ENCODE results near the gene SLC22A8. TPM values are rescaled to one million over a fixed set of nuclear protein-coding genes. Genes with fewer than 3 reads are reported as not detected.
"Not testable (repeated sequence)": the region's sequence is repeated elsewhere in the genome, so short reads cannot be mapped to it uniquely, and the experiment has no call there.

The SLC22A8 gene, protein sequence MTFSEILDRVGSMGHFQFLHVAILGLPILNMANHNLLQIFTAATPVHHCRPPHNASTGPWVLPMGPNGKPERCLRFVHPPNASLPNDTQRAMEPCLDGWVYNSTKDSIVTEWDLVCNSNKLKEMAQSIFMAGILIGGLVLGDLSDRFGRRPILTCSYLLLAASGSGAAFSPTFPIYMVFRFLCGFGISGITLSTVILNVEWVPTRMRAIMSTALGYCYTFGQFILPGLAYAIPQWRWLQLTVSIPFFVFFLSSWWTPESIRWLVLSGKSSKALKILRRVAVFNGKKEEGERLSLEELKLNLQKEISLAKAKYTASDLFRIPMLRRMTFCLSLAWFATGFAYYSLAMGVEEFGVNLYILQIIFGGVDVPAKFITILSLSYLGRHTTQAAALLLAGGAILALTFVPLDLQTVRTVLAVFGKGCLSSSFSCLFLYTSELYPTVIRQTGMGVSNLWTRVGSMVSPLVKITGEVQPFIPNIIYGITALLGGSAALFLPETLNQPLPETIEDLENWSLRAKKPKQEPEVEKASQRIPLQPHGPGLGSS
- not detected for total RNA-seq
- long read RNA-seq = 0 reads

DNA sequence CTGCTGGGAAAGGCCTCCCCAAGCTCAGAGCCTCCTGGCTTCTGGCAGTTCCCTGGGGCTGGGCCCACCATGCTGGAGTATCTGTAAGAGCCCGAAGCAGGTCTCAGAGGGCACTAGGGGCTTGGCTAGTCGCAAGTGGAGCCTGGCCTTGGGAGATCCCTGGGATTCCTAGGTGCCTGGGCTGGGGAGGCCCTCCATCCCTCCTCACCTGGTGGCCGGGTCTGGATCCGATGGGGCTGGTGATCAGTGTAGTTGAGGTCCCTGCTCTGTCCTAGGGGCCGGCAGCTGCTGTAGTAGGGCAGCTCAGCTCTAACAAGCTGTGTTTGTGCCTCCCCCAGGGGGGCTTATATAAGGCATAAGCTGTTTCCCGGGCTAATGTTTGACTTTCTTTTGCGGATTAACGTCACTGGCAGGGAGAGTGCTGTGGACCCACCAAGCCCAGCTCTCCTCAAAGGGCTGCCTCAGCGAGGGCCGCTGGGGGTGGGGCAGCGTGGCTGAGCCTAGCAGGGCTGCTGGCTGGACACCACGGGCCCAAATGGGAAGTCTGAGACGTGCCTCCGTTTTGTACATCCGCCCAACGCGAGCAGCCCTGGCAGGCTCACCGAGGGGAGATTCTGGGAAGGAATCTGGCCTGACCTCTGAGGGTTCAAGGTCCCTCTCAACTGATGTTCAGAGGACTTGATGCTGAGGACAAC, at the start of gene SLC22A8:
SLC22A8 (minus strand) TSS at position 321 of the 695 bp plus-strand sequence. CDS start 883 bp downstream, outside the sequence.
- no peak for ATAC-seq
- intact Hi-C loops (cut with micrococcal nuclease) = no loop called here

GRCh38 chr11:63046203-63046602, 30.6 kb upstream of the SLC22A8 start:
- intact Hi-C loops (cut with micrococcal nuclease); ATAC-seq; DNase-seq: not testable (repeated sequence)

More for the DNA sequence above, at the start of gene SLC22A8:
- no peak for DNase-seq

DNA sequence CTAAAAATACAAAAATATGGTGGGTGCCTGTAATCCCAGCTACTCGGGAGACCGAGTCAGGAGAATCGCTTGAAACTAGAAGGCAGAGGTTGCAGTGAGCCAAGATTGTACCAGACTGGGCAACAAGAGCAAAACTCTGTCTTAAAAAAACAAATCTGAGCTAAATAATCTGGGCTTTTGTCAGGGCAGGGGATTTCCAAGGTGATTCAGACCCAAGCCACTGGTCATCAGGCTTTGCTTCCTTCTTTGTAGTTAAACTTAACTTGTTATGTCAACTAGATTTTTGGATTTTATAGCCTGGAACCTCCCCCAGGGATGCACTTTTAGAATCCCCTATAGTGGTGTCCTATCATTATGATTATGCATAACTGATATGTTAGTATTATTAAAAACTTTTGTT, 27.0 kb upstream of the SLC22A8 start:
- intact Hi-C loops (cut with micrococcal nuclease) = no loop called here
- no peak for ATAC-seq
- DNase-seq = no peak

GRCh38 chr11:63032457-63032856, 16.8 kb upstream of the SLC22A8 start:
- intact Hi-C loops (cut with micrococcal nuclease) = no loop called here
- DNase-seq = no peak
- ATAC-seq = no peak

DNA sequence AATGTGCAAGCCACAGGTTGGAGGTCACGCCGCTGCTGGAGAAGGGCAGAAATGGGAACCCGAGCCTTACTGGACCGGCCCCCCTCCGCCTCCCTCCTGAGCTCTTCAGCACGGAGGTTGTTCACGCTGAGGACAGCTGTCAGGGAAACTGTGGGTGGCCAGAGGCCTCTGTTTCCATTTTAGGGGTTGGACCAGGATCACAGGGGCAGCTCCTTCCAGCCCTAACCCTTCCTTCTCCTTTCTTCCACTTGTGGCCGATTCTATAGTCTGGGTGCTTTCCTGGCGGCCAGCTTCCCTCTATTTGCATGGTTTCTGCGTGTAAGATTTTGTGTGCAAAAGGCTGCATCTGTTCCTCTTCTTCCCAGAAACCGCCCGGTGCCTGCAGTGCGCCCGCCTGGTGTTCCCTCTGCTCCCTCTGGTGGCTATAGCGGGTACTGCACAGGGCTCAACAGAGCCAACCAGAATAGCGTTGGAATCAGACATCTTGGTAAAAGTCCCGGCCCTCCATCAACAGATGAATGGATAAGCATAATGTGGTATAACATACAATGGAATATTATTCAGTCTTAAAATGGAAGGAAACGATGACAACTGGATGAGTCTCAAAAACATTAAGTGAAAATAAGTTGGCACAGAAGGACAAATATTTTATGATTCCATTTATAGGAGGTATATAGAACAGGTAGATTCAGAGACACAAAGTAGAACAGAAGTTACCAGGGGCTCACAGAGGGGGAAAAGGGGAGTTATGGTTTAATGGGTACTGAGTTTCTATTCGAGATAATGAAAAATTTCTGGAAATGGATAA, 8.4 kb upstream of the SLC22A8 start:
- peak; percentile 91 for DNase-seq
- intact Hi-C loops (cut with micrococcal nuclease) = loop anchor here (1.0 kb wide), 1 partner anchor 118 kb away; no protein-coding TSS in a partner anchor
- ATAC-seq = peak; percentile 94

DNA sequence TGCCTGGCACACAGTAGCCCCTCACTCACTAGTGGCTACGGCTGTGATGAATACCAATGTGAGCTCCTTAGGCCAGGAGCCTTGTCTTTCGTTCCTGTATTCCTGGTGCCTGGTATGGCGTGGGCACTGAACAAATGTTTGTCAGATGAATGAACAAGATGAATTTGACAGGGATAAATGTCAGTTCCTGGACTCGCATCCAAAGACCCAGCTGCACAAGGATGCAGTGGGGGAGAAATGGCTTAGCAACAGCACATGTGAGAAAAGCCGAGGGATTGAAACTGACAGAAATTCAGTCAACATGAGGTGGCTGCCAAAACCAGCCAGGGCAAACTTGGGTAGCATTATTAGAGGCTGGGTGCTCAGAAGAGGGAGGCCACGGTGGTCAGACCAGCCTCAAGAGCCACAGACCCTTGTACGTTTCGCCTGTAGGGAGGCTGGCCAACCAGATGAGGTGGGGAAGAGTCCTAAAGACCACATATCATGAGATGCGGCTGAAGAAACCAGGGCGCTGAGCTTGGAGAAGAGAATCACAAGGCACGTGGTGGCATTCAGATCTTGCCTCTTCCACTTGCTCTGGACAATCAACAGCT, 7.7 kb upstream of the SLC22A8 start:
- DNase-seq = no peak
- no peak for ATAC-seq
- intact Hi-C loops (cut with micrococcal nuclease) = no loop called here

GRCh38 chr11:63022441-63022840, 6.8 kb upstream of the SLC22A8 start:
- DNase-seq (no peak), ATAC-seq (no peak)
- intact Hi-C loops (cut with micrococcal nuclease) = no loop called here

DNA sequence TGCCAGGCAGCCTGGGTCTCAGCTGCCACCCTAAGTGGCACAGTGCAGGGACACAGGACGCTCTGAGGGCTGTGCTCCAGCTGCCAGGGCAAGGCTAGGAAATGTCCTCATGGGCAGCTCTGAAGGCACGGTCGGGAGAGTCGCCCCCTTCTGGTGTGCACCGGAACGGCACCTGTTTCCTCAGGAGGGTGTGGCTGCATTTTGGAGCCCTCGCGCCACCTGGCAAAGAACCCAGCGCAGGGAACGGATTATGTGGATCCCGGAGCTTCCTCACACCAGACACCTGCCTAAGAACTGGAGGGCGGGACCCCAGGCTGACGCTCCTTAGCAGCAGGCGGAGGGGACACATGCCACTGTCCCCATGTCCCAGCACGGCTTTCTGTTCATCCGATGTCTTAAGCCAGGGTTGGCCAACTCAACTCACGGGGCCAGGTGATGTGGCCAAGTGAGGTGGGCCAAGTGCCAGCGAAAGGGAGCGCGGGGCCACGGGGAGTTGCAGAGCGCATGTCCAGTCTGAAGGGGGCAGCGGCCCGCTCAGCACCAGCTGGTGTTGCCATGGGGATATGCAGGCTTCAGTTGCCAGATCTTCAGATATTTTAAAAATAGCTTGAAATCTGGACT, 5.1 kb upstream of the SLC22A8 start:
- DNase-seq (no peak), ATAC-seq (no peak)
- intact Hi-C loops (cut with micrococcal nuclease) = no loop called here

DNA sequence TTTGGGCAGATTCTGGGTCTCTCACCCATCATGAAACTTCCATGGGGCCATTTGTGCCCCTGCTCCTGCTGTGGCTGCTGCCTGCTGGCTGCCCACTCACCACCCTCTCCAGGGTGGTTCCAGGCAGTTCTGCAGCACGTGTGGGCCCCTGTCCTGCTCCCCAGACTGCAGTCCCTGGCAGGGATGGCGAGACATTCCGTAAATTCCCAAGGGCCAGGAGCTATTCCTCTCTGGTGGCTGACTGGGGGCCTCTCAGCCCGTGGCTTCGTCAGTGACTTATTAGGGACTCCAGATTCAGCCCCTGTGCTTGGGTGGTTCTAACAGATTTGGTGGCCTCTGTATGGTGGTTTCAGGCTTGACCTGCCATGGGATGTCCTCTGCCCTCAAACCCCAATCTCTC, 3.9 kb upstream of the SLC22A8 start:
- intact Hi-C loops (cut with micrococcal nuclease) = no loop called here
- ATAC-seq (no peak), DNase-seq (no peak)

DNA sequence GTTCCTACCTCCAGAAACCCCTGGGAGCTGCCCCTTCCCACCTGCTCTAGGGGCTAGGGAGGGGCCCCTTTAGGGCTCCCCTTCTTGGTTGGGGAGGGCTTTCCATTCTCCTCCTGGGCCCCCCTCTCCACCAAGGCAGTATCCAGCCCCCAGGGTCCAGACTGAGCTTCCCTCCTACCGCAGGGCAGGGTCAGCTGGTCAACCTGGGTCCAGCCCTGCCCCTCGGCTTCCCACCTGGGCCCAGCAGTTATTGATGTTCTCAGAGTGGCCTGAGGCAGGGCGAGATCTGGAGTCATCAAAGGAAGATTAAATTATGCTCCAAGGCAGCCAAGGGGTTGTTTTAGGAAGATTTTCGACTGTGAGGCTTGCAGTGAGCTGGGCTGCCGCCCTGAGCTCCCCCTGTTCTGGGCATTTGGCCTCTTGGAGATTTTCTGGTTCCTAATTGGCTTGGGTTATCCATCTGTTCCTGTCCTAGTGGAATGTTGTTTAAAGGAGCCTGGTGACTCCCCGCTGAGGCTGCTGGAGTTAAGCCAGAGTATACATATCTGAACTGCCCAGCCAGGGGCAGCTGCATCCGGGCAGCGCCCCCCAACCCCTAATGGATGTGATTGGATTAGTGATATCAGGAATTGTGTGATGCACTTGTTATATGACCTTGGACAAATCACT, 1.8 kb upstream of the SLC22A8 start:
- no peak for ATAC-seq

GRCh38 chr11:63014408-63015055, 1.1 kb downstream of the SLC22A8 start:
- DNase-seq = no peak
- ATAC-seq = no peak
- intact Hi-C loops (cut with micrococcal nuclease) = no loop called here

More for the DNA sequence above, 1.8 kb upstream of the SLC22A8 start:
- intact Hi-C loops (cut with micrococcal nuclease) = no loop called here
- DNase-seq = no peak

- ATAC-seq = no peak
- intact Hi-C loops (cut with micrococcal nuclease) = no loop called here
- no peak for DNase-seq
Measured at GRCh38 chr11:63012839-63013238, 2.8 kb downstream of the SLC22A8 start.

GRCh38 chr11:63012430-63012829, 3.2 kb downstream of the SLC22A8 start:
- intact Hi-C loops (cut with micrococcal nuclease) = no loop called here
- DNase-seq = no peak
- ATAC-seq = no peak

DNA sequence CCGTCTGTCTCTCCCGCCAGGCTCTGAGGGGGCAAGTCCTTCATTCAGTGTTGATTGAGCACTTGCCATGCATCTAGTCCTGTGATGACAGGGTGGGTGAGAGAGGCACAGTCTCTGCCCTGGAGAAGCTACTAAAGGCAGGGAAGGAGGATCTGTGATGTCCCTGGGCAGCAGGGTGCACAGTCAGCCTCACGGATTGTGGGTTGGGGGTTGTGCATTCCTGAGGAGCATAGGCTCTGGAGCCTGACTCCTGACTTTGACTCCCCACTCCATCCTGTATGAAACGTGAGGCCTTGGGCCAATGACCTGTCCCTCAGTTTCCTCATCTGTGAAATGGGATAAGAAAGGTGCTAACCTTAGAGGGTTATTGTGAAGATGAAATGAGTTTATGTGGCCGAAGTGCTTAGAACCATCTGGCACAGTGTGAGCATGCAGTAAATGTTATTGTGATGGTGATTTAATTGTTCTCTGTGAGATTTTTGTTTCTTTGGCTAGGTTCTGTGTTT, 4.7 kb downstream of the SLC22A8 start:
- DNase-seq = no peak
- intact Hi-C loops (cut with micrococcal nuclease) = no loop called here
- no peak for ATAC-seq

DNA sequence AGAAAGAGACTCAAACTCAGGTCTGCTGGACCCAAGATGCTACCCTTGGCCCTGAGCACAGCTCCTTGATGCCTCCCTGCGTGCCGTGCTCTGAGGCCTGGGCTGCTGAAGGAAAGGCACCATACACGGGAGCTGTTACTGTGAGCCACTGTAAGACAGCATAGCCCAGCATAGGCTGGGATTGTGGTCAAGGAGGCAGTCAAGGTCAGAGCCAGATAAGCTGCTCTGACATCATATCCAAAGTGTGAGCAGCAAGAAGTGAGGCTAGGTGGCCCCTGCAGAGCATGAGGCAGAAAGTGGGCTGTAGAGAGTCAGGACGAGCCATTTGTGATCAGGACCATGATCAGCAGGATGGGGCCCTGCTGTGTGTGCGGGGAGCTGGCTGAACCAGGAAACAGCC, 7.7 kb downstream of the SLC22A8 start:
- intact Hi-C loops (cut with micrococcal nuclease) = no loop called here
- ATAC-seq = peak; percentile 75
- no peak for DNase-seq

DNA sequence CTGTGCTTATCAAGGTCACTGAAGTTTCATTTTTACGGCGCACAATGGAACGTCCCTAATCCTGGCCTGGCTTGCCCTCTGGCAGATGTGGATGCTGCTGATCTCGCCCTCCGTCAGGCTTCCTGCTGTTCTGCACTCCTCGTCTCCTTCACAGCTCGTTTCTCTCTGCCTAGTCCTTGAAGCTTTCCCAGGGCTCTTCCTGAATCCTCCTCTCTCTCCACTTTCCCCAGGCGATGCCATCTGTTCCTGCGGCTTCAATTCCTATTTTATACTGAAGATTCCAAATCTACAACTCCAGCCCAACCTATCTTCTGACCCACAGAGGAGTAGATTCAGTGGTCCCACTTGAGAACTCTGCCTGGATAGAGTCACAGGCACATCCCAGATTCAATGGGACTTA, 14.2 kb downstream of the SLC22A8 start:
- DNase-seq (no peak), ATAC-seq (no peak)
- intact Hi-C loops (cut with micrococcal nuclease) = no loop called here

GRCh38 chr11:62999649-63000048, 16.0 kb downstream of the SLC22A8 start:
- ATAC-seq (no peak), DNase-seq (no peak)
- intact Hi-C loops (cut with micrococcal nuclease) = no loop called here

All from left ventricle myocardium superior (tissue), 1 donor.